CD4-positive, alpha-beta T cell treated with Interferon alpha-2 for 1 hour (primary cell): ENCODE results near the gene SLC22A7.

Experiments used
- DNase-seq, 2 donors: peaks; one replicate each; pipeline ENCODE4 v3.0.0-alpha.2; 2020 to 2022

The SLC22A7 gene

GRCh38 chr6:43267619-43268354 lies 30.3 kb upstream of the SLC22A7 start:
- DNase-seq: no peak

DNA sequence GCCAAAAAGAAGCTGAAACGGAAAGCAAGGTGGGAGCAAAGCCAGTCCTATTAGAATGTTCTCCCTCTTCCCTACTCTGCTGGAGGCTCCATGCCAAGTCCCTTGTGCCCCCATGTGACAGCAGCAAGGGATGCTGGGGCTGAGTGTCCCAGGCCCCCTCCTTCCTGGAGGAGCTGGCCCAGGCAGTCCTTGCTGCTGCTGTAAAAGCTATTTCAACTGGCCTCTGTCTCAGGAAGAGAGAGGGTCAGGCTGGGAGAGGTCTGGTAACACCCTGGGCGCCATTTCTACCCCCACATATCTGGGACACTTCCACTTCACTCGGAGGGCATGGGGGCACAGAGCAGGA lies 29.7 kb upstream of the SLC22A7 start:
- DNase-seq: no peak

- DNase-seq: no peak
These were observed 29.2 kb upstream of the SLC22A7 start for GRCh38 chr6:43268782-43269272.

DNA sequence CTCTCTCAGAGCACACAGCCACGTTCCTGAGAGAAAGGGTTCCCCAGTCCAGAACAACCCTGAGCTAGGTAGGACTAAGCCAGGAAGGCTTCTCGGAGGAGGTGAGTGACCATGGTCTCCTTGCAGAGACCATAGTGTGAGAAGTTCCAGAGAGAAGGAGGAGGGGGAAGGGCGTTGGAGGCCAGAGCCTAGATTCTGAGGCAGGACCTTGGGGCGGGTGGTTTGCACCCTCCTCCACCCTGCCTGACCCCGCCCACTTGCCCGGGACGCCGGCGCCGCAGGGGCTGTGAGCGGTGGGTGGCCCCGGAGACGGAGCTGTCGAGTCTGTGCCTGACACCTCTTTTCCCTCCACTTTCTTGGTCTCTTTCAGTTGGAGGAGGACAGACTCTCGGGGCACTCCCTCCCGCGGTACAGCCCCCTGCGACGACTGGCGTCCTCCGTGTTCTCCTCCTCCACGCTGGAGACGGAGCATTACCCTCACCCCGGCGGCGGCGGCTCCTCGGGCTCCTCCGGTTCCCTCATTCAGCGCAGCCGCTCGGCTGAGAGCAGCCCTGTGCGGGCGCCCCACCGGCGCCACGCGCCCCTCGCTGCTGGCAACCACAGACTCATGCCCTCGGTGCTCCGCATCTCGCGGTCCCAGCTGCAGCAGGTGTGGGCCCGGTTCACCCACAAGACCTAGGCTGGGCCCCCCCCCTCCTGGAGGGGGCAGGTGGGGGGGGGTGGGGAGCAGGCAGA lies 28.6 kb upstream of the SLC22A7 start:
- DNase-seq: peak; percentile 12 to 51

DNA sequence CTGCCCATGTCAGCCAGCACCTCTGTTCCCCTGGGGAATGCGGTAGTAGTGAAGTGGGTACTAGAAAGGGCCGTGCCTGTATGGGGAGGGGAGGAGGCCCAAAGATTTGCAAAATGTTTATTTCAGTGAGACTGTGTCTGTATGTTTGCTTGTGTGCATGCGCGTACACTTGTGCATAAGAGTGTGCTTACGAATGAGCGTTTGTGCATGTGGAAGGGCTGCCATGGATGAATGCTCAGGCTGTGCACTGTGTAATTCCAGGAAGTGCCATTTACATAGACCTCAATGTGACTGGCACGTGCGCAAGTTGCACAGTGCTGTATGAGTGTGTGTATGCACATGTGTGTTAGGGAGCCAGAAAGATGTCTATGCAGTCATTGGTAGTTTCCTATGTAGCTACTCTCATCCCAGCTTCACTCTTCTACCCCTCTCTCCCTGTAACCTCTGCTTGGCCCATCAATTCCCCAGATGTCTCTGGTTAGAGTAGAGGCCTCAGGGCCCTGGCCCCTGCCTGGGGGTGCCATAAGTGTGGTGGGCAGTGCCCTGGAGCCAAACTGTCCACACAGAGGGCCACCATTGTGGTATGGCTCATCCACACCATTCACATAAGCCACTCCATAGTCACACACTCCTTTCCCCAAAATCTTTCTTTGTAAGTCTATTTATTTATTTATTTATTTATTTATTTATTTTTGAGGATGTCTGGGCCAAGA lies 26.8 kb upstream of the SLC22A7 start:
- DNase-seq: peak in 1 of 2 donors; percentile 20

DNA sequence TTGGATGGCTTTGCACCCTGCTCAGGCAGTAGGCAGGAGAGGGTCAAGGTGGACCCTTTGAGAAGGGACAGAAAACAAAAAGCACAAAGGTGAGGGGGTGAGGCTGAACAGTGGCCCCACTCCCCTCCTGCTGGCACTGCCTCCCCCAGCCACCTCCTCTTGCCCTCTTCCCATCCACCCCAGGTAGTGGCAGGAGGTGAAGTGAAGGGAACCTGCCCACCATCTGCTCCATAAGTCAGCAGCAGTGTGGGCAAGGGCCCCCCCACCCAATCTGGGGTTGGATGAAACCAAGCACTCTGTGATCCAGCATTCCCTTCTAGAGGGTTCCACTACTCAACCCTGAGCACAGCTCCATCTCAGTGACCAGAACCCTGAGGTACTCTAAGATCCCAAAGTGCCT lies 26.1 kb upstream of the SLC22A7 start:
- no peak for DNase-seq

- no peak for DNase-seq
These were observed 24.4 kb upstream of the SLC22A7 start for GRCh38 chr6:43273707-43274106.

GRCh38 chr6:43274127-43274915 lies 23.7 kb upstream of the SLC22A7 start:
- DNase-seq: no peak

DNA sequence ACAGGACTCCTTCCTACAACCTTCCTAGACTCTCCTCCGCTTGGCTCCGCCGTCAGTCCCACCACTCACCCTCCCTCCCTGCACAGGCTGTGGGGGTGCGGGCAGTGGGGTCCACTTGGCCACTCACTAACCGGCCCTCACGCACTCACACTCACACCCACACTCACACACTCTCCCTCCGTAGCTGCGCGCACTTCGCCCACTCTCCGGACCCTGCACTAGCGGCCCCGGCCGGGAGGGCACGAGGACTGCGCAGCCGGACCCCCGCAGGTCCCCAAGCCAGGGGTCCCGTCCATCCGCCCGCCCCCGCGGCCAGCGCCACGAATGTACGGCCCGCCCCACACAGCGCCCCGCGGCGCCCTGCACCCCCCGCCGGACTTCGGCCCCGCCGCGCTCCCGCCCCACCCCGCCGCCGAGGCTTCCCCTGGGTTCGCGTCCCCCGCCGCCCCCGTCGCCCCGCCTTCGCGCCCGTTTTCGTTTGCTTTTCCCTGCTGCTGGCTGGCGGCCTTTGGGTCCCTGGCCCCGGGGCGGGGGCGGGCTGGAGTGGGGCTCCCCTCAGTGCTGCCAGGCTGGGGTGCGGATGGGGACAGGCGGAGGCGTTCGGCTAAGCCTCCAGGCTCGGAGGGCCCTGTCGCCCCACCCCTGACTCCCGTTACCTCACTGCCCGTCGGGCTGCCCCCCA lies 23.0 kb upstream of the SLC22A7 start:
- DNase-seq: peak; percentile 5 to 33

DNA sequence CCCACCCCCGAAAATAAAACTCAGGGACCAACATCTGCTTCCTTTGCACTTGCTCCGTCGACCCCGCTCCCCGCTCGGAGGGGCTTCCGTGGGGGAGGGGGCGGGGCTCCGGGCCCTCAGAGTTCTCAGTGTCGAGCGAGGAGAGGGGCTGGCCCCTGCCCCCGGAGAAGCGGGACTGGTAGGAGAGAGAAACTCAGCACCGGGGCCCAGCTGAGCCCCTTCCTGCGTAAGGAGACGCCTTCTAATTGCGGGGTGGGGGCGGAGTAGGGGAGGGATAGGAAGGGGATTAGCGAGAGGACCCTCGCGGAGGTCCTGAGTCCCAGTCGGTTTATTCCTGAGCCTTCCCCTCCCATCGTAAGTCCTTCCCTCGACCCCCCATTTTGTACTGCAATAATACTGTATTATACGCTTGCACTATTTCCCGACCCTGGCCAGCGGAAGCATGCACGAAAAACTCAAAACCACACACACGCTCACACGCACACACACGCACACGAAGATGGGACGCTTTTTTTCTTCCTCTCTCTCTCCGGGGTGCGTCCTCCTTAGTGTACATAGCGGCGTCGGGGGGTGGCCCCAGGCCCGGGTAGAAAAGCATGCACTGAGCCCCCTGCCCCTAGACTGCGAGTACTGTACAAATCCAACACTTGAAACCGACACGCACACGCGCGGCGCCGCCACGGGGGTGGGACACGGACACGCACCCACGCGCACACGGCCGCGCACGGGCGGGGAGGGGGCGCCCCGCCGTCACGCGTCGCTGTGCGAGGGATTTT lies 22.1 kb upstream of the SLC22A7 start:
- peak; percentile 36 to 55 for DNase-seq

DNA sequence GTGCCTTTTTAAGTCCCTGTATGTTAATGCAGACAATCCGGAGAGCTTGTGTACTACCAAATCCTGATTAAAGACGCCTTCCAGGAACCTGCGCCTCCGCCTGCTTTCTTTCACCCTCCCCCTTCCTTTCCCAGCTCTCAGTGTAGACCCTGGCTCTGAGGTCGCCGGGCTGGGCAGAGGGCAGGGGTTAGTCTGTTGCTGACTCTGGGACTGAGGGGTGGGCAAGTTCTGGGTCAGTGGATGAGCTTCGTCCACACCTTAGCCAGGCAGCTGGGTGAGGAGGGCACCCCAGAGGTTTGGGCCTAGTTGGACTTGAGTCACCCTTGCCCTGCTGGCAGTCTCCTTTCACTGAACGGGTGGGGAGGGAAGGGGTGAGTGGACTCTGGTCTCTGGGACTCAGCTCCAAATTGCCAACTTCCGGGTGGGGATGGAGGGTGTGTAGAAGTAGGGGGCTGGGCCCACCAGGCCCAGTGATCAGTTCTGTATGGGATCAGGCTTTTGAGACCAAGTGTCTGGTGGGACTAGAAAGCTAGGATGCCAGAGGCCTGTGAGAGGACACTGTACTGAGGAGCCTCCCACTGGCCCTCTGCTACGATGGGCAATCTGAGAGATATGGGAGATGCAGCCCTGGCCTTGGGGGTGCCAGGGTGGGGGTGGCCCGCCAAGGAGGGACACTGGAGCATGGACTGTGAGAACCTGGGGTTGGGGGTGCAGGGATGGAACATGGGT lies 21.3 kb upstream of the SLC22A7 start:
- DNase-seq: no peak

DNA sequence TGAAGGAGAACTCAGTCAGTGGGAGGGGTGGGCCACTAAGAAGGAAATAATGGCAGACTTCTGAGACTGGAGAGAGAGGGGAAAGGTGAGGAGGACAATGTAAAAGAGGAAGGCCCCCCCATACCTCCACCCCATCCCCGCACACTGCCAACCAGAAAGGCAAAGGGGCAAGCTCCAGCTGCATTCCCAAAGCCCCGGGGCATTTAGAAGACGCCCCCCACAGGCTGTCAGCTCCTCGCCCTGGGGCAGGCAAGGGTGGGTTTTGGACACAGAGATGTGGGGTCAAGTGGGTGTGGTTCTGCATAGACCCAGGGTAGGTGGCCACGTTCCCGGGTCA lies 20.8 kb upstream of the SLC22A7 start:
- no peak for DNase-seq

DNA sequence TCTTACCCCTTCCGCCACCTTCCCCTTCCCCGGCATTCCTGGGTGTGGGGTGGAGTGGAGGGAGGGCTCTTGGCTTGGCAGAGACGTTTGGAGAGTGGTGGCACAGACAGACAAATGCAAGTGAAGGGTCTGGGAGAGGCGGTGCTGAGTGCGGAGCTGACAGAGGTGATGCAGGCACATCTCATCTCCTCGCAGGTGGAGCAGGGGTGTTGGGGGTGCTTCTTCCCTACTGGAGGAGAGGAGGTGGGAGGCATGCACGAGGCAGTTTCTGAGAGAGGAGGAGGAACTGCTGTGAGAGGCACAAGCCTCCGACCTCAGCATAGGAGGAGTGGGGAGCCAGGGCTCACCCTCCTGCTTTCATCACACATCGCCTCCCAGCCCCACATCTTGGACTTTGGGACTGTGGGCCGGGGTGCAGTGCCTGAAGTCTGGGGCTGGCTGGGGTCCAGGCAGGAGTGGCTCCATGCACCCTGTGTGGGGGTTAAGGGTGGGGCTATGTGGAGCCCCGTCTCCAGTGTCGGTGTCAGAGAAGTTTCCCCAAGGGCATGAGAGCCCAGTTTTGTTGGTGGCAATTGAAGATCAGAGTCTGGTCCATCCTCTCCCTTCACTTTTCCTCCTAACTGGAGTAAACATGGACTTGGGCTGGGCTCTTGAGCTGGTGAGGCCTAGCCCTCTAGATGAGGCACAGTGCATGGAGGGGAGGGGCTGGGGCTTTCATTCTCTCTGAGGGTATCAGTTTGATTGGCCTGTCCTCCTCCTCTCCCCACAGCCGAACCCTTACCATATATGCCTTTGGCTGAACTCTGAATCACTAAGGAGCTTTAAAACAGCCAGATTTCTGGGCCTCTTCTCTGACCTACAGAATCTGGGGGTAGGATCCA lies 20.2 kb upstream of the SLC22A7 start:
- no peak for DNase-seq

DNA sequence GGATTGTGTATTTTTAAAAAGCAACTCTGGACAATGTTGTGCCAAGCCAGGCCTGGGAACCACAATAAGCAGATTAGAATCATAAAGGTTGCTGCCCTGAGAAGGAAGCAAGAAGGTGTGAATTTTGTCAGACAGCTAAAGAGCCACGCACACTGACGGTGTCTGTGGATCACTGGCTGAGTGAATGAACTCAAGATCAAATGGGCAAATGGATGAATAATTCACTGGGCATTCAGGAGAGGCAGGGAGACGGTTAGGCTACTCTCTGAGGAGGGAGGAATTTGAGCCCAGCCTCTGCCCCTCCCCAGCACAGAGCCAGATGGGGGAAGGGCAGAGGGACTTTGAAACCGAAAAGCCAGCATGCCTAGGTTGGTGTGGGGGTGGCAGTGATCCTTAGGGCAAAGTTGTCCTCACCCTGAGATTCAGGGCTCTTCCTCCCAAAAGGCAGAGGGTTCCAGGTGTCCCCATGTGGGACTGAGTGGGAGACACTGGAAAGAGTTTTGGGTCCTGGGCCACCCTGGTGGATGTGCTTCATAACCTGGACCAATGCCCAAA lies 19.5 kb upstream of the SLC22A7 start:
- no peak for DNase-seq

DNA sequence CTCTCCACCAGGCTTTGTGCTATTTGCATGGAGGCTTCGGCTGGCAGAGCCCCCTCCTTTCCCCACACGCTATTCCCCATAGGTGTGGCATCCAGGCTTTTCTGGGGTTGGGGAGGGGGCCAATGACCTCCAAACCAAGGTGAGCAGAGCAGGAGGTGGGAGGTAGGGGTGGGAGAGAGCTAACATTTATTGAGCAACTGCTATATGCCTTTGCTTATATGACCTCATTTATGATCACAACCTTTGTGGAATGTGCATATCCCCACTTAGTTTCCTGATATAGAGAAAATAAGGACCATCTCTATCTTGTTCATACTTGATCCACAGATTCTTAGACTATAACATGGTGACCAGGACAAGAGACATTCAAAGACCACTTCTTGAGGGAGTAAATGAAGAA lies 17.8 kb upstream of the SLC22A7 start:
- DNase-seq: no peak

DNA sequence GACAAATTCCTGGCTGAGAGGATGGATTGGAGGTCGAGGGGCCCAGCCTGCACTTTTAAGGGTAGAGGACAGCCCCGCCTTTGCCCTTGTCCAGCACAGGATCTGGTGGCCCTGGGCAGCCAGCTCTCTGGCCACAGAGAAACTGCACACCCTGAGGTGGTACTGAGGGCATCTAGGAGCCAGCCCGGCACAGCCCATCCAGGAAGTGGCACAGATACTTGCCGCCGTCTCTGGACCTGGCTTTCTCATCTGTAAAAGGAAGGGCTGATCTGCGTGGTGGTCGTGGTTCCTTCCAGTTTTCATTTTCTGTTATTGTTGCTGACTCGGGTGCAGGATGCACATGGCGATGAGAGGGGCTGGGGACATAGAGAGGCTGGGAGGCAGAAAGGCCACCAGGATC lies 16.0 kb upstream of the SLC22A7 start:
- no peak for DNase-seq

- no peak for DNase-seq
These were observed 15.2 kb upstream of the SLC22A7 start for GRCh38 chr6:43282636-43283513.

DNA sequence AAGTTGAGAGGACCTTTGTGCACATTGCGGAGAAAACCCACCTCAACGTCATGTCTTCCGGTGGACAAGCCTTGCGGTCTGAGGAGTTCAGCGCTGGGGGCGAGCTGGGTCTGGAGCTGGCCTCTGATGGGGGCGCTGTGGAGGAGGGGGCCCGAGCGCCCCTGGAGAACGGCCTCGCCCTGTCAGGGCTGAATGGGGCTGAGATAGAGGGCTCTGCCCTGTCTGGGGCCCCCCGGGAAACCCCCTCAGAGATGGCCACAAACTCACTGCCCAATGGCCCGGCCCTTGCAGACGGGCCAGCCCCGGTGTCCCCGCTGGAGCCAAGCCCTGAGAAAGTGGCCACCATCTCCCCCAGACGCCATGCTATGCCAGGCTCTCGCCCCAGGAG lies 14.6 kb upstream of the SLC22A7 start:
- DNase-seq: no peak

DNA sequence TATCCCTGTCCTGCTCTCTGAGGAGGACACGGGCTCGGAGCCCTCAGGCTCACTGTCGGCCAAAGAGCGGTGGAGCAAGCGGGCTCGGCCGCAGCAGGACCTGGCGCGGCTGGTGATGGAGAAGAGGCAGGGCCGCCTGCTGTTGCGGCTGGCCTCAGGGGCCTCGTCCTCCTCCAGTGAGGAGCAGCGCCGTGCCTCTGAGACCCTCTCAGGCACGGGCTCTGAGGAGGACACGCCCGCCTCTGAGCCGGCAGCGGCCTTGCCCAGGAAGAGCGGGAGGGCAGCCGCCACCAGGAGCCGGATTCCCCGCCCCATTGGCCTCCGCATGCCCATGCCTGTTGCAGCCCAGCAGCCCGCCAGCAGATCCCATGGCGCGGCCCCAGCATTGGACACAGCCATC lies 14.2 kb upstream of the SLC22A7 start:
- DNase-seq: no peak
